PC-9 (cell line): ENCODE results near the gene CTAGE1. TPM values are rescaled to one million over a fixed set of nuclear protein-coding genes. Genes with fewer than 3 reads are reported as not detected.

Source experiments
- BruUV-seq: library from RNA; stranded (reverse); fragments of 400-500 nt; replicated peaks from 2 replicates; lab custom pipeline; 2021; lab: Mats Ljungman, UMichigan
- CTCF ChIA-PET: fragments of 300-600 bp; sonication (Branson Sonifier 250); formaldehyde crosslinking; loops from one replicate; lab custom pipeline; 2022; ENCODE audit warnings: antibody characterized with exemption; lab: Charles Lee
- POLR2A ChIA-PET: fragments of 300-600 bp; sonication (Branson Sonifier 250); formaldehyde crosslinking; loops from one replicate; lab custom pipeline; 2022; ENCODE audit warnings: antibody characterized with exemption; ENCODE audit not compliant: unreplicated experiment; lab: Charles Lee
- DNase-seq, 2 experiments: peaks; one replicate each; pipeline versions ENCODE4 v3.0.0 to v3.0.0-alpha.2; 2015 to 2022; ENCODE audit warnings: mixed read lengths in 1 of 2
- H2AFZ ChIP-seq: fragments of 200-600 bp; sonication (generic); 2 replicates; pipeline ENCODE4 v1.8.1; 2017; ENCODE audit warnings: antibody characterized with exemption
- H3F3A ChIP-seq: fragments of 200-600 bp; sonication (generic); 2 replicates; pipeline ENCODE4 v1.8.1; 2017; ENCODE audit warnings: antibody characterized with exemption, mild to moderate bottlenecking, low read depth; ENCODE audit not compliant: insufficient read depth
- H3K27ac ChIP-seq: fragments of 200-600 bp; sonication (generic); 2 replicates; pipeline ENCODE4 v1.6.1; 2016; ENCODE audit warnings: mixed run types
- H3K27me3 ChIP-seq: fragments of 200-600 bp; sonication (generic); 2 replicates; pipeline ENCODE4 v1.6.1; 2016; ENCODE audit warnings: low read depth, mixed run types; ENCODE audit not compliant: insufficient read depth
- H3K36me3 ChIP-seq: fragments of 200-600 bp; sonication (generic); 2 replicates; pipeline ENCODE4 v1.6.1; 2016; ENCODE audit warnings: low read depth, mixed run types
- H3K4me1 ChIP-seq: fragments of 200-600 bp; sonication (generic); replicated peaks from 2 replicates; pipeline ENCODE4 v1.6.1; 2016; ENCODE audit warnings: mixed run types; ENCODE audit not compliant: insufficient read depth
- H3K4me2 ChIP-seq: fragments of 200-600 bp; sonication (generic); 2 replicates; pipeline ENCODE4 v1.6.1; 2017; ENCODE audit warnings: mixed run types
- H3K4me3 ChIP-seq: fragments of 200-600 bp; sonication (generic); 2 replicates; pipeline ENCODE4 v1.6.1; 2016; ENCODE audit warnings: mixed run types
- H3K79me2 ChIP-seq: fragments of 200-600 bp; sonication (generic); 2 replicates; pipeline ENCODE4 v1.6.1; 2017; ENCODE audit warnings: low read depth, mixed run types
- H3K9me2 ChIP-seq: fragments of 200-600 bp; sonication (generic); 2 replicates; pipeline ENCODE4 v1.8.1; 2017; ENCODE audit warnings: mild to moderate bottlenecking; ENCODE audit not compliant: insufficient read depth
- H3K9me3 ChIP-seq: fragments of 200-600 bp; sonication (generic); 2 replicates; pipeline ENCODE4 v1.8.1; 2016; ENCODE audit warnings: low read depth; ENCODE audit not compliant: insufficient read depth
- H4K20me1 ChIP-seq: fragments of 200-600 bp; sonication (generic); 2 replicates; pipeline ENCODE4 v1.8.1; 2017; ENCODE audit not compliant: insufficient read depth
- EZH2 ChIP-seq: fragments of 200-600 bp; sonication (generic); IDR thresholded peaks from 2 replicates; pipeline ENCODE4 v1.8.0; 2017; ENCODE audit warnings: antibody characterized with exemption, low read depth
- intact Hi-C: fragments of 100-400 bp; cut with micrococcal nuclease; formaldehyde crosslinking; loops from one replicate; pipeline ENCODE4 v1.10.0; 2022; ENCODE audit not compliant: unreplicated experiment
- total RNA-seq: library from RNA; stranded (reverse); gene quantifications from 2 replicates; pipeline ENCODE4 v1.2.3, GENCODE V29; 2021
- TF ChIP-seq, protein P1 (sequence below): fragments of 200-600 bp; sonication (generic); conservative IDR thresholded peaks from 2 replicates; pipeline ENCODE4 v1.6.1; 2017; ENCODE audit warnings: mixed run types, antibody characterized with exemption, mild to moderate bottlenecking, moderate library complexity

Gene CTAGE1
- total RNA-seq, 1 experiment from 2014 or later: not detected

DNA sequence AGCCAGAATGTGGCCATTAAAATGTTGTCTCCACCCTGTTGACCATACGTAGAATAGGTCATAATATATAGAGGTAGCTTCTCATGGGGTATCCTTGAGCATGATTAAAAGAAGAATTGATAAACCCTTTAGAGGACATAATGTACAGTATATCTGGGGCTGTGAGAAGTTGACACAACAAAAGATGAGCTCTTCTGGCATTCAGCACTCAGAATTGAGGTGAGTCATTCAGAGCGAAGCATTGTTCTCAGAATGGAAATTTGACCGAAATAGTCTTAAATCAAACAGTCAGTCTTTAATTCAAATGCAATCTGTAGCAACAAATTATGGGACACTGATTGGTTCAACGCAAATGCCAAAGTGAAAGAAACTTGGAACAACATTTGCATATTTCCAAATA is 47.3 kb downstream of the CTAGE1 start:
- BruUV-seq: no TSS peak
- no peaks in the 10 kb centered on the region for H3K36me3 ChIP-seq
- H4K20me1 ChIP-seq: no peaks in the 10 kb centered on the region
- H3K27me3 ChIP-seq: no peaks in the 10 kb centered on the region
- no peak overlapping the region for H3K4me3 ChIP-seq
- H2AFZ ChIP-seq: no peak overlapping the region
- no peak for TF ChIP-seq EZH2
- TF ChIP-seq, protein P1, sequence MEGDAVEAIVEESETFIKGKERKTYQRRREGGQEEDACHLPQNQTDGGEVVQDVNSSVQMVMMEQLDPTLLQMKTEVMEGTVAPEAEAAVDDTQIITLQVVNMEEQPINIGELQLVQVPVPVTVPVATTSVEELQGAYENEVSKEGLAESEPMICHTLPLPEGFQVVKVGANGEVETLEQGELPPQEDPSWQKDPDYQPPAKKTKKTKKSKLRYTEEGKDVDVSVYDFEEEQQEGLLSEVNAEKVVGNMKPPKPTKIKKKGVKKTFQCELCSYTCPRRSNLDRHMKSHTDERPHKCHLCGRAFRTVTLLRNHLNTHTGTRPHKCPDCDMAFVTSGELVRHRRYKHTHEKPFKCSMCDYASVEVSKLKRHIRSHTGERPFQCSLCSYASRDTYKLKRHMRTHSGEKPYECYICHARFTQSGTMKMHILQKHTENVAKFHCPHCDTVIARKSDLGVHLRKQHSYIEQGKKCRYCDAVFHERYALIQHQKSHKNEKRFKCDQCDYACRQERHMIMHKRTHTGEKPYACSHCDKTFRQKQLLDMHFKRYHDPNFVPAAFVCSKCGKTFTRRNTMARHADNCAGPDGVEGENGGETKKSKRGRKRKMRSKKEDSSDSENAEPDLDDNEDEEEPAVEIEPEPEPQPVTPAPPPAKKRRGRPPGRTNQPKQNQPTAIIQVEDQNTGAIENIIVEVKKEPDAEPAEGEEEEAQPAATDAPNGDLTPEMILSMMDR: no peak
- H3F3A ChIP-seq: no peaks in the 10 kb centered on the region
- CTCF ChIA-PET: no interaction called here
- H3K79me2 ChIP-seq: no peaks in the 10 kb centered on the region
- no peaks in the 10 kb centered on the region for H3K9me3 ChIP-seq
- POLR2A ChIA-PET: interaction anchor here (0.5 kb wide), 1 partner anchor 310 kb away, joined by 7 read pairs; no protein-coding TSS in a partner anchor
- H3K4me1 ChIP-seq: no peaks in the 10 kb centered on the region; the same call in 1 of the 2 replicates
- H3K27ac ChIP-seq: no peak overlapping the region
- no peaks in the 10 kb centered on the region for H3K9me2 ChIP-seq
- intact Hi-C loops: no loop called here
- no peak overlapping the region for H3K4me2 ChIP-seq
- DNase-seq: no peak

DNA sequence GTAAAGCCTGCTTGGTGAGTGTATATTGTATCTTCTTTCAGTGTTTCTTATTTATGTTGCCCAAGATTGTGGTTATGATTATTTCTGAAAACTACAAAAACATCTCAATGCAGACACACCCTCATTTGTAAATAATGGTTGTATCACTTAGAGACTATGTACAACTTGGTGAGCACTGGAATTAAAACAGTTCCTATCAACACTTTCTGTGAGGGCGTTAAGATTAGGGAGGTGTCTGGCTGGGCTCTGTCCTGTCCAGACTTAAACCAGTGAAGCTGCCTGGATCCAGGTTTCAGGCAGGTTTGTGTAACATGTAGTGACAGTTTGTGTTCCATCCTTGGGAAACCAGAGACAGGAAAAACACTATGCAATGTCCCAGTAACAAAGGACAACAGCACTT is 49.7 kb downstream of the CTAGE1 start:
- TF ChIP-seq, protein P1: no peak
- TF ChIP-seq EZH2: no peak
- Histone ChIP-seq H3K9me2 (no peaks in the 10 kb centered on the region), H2AFZ (no peak overlapping the region), H3K4me2 (no peak overlapping the region), H4K20me1 (no peaks in the 10 kb centered on the region), H3K9me3 (no peaks in the 10 kb centered on the region), H3K27ac (no peak overlapping the region), H3K27me3 (no peaks in the 10 kb centered on the region), H3K4me3 (no peak overlapping the region), H3K36me3 (no peaks in the 10 kb centered on the region), H3F3A (no peaks in the 10 kb centered on the region), H3K79me2 (no peaks in the 10 kb centered on the region), H3K4me1 (no peaks in the 10 kb centered on the region; the same call in 1 of the 2 replicates)
- intact Hi-C loops: no loop called here
- BruUV-seq: no TSS peak
- POLR2A ChIA-PET: no interaction called here
- CTCF ChIA-PET: no interaction called here
- no peak for DNase-seq

DNA sequence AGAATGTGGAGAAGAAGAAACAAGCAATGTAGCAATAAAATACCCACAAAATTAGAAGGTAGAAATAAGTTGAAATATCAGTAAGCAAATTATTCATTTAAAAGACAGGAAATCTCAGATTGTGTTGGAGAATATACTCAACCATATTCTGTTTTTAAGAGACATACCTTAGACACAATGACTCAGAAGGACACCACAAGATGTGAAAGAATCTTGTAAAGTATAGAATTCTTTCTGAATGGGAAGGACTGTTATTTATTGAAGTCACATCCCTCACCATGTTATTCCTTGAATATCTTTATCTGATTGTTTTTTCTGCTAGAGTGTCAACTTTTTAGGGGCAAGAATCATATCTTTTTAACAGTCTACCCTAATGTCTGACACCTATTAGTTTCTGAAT is 50.4 kb downstream of the CTAGE1 start:
- no peak overlapping the region for H3K27ac ChIP-seq
- H3K9me3 ChIP-seq: no peaks in the 10 kb centered on the region
- H3F3A ChIP-seq: no peaks in the 10 kb centered on the region
- DNase-seq: no peak
- intact Hi-C loops: no loop called here
- H2AFZ ChIP-seq: no peak overlapping the region
- no peaks in the 10 kb centered on the region for H3K79me2 ChIP-seq
- BruUV-seq: no TSS peak
- no peaks in the 10 kb centered on the region for H3K27me3 ChIP-seq
- ChIA-PET CTCF (no interaction called here), POLR2A (no interaction called here)
- no peaks in the 10 kb centered on the region; the same call in 1 of the 2 replicates for H3K4me1 ChIP-seq
- H4K20me1 ChIP-seq: no peaks in the 10 kb centered on the region
- no peaks in the 10 kb centered on the region for H3K36me3 ChIP-seq
- H3K9me2 ChIP-seq: no peaks in the 10 kb centered on the region
- H3K4me2 ChIP-seq: no peak overlapping the region
- no peak overlapping the region for H3K4me3 ChIP-seq
- no peak for TF ChIP-seq EZH2
- TF ChIP-seq, protein P1: no peak
